HepG2 (cell line): ENCODE data around the gene NOS2. TPM values are rescaled to one million over a fixed set of nuclear protein-coding genes. Genes with fewer than 3 reads are reported as not detected.

Source experiments
- NRL ChIP-seq: sonication (generic); formaldehyde crosslinking; IDR thresholded peaks from 2 replicates; pipeline ENCODE4 v1.5.0; 2020; ENCODE audit warnings: missing genetic modification reagents, mild to moderate bottlenecking, moderate library complexity, borderline replicate concordance
- polyA plus RNA-seq, 8 experiments: library from polyadenylated mRNA; depleted of rRNA in 3 of 8; stranded (reverse) in 7 of 8; unstranded in 1 of 8; fragments of >200 nt; fragmentation: Illumina TruSeq in 4 of 8; extraction: Trizol in 4 of 8; gene quantifications; 2 replicates each; pipeline versions ENCODE4 v1.2.1 to v1.2.3, GENCODE V29; 2011 to 2016; ENCODE audit warnings: low read depth in 4 of 8, missing spikeins in 1 of 8, mixed read lengths in 1 of 8; ENCODE audit not compliant: insufficient read depth in 1 of 8
- total RNA-seq, 5 experiments: library from RNA; depleted of rRNA; stranded (reverse); fragments of >200 nt; fragmentation: Illumina TruSeq; extraction: Trizol; gene quantifications; 2 replicates each; pipeline ENCODE4 v1.2.3, GENCODE V29; 2016; ENCODE audit warnings: low read depth in 1 of 5
- TF ChIP-seq, protein P1 (sequence below): sonication (generic); formaldehyde crosslinking; conservative IDR thresholded peaks from 2 replicates; pipeline ENCODE4 v1.4.0; 2020; ENCODE audit warnings: missing genetic modification reagents
- TF ChIP-seq, protein P2 (sequence below): sonication (generic); formaldehyde crosslinking; IDR thresholded peaks from 2 replicates; pipeline ENCODE4 v1.4.0; 2020; ENCODE audit warnings: mild to moderate bottlenecking, missing genetic modification reagents, borderline replicate concordance
- TF ChIP-seq, protein P3 (sequence below): IDR thresholded peaks from 2 replicates; pipeline ENCODE4 v1.6.1; 2018; ENCODE audit warnings: missing genetic modification reagents, mild to moderate bottlenecking, missing compliant biosample characterization
- TF ChIP-seq, protein P4 (sequence below): sonication (generic); formaldehyde crosslinking; IDR thresholded peaks from one replicate; pipeline ENCODE4 v1.5.1; 2020; ENCODE audit warnings: mild to moderate bottlenecking, missing genetic modification reagents; ENCODE audit errors: not compliant biosample characterization

Gene NOS2
- total and polyA plus RNA-seq, 2 of the 13 experiments (the other 11 are each of a cell fraction or from before 2014, with no cell fraction given): 0.02 TPM; not detected in 1

DNA sequence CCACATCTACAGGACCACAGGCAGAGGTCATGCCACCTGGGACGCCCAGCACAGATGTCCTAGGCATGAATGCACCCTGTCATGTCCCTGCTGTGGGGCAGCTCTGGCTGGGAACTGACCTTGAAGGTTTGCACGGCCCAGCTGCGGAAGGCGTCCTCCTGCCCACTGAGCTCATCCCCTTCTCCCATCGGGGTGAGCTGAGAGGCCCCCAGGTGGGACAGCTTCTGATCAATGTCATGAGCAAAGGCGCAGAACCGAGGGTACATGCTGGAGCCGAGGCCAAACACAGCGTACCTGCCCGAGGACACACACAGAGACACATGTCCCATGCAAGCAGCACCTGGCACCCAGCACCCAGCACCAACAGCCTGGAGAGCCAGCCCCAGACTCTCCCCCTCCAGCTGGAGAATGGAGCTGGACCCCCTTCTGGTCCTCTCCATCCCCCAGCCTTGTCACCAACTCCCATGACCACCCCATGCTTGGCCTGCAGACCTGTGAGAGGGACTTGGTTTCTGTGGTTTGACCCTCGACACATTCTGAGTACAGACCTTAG, 31.4 kb downstream of the NOS2 start (continued):
- TF ChIP-seq, protein P1, sequence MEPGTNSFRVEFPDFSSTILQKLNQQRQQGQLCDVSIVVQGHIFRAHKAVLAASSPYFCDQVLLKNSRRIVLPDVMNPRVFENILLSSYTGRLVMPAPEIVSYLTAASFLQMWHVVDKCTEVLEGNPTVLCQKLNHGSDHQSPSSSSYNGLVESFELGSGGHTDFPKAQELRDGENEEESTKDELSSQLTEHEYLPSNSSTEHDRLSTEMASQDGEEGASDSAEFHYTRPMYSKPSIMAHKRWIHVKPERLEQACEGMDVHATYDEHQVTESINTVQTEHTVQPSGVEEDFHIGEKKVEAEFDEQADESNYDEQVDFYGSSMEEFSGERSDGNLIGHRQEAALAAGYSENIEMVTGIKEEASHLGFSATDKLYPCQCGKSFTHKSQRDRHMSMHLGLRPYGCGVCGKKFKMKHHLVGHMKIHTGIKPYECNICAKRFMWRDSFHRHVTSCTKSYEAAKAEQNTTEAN (CRISPR knock-in tag): no peak
- TF ChIP-seq, protein P2, sequence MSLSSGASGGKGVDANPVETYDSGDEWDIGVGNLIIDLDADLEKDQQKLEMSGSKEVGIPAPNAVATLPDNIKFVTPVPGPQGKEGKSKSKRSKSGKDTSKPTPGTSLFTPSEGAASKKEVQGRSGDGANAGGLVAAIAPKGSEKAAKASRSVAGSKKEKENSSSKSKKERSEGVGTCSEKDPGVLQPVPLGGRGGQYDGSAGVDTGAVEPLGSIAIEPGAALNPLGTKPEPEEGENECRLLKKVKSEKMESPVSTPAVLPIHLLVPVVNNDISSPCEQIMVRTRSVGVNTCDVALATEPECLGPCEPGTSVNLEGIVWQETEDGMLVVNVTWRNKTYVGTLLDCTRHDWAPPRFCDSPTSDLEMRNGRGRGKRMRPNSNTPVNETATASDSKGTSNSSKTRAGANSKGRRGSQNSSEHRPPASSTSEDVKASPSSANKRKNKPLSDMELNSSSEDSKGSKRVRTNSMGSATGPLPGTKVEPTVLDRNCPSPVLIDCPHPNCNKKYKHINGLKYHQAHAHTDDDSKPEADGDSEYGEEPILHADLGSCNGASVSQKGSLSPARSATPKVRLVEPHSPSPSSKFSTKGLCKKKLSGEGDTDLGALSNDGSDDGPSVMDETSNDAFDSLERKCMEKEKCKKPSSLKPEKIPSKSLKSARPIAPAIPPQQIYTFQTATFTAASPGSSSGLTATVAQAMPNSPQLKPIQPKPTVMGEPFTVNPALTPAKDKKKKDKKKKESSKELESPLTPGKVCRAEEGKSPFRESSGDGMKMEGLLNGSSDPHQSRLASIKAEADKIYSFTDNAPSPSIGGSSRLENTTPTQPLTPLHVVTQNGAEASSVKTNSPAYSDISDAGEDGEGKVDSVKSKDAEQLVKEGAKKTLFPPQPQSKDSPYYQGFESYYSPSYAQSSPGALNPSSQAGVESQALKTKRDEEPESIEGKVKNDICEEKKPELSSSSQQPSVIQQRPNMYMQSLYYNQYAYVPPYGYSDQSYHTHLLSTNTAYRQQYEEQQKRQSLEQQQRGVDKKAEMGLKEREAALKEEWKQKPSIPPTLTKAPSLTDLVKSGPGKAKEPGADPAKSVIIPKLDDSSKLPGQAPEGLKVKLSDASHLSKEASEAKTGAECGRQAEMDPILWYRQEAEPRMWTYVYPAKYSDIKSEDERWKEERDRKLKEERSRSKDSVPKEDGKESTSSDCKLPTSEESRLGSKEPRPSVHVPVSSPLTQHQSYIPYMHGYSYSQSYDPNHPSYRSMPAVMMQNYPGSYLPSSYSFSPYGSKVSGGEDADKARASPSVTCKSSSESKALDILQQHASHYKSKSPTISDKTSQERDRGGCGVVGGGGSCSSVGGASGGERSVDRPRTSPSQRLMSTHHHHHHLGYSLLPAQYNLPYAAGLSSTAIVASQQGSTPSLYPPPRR (CRISPR knock-in tag): no peak
- TF ChIP-seq, protein P3, sequence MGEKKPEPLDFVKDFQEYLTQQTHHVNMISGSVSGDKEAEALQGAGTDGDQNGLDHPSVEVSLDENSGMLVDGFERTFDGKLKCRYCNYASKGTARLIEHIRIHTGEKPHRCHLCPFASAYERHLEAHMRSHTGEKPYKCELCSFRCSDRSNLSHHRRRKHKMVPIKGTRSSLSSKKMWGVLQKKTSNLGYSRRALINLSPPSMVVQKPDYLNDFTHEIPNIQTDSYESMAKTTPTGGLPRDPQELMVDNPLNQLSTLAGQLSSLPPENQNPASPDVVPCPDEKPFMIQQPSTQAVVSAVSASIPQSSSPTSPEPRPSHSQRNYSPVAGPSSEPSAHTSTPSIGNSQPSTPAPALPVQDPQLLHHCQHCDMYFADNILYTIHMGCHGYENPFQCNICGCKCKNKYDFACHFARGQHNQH: no peak
- TF ChIP-seq, protein P4, sequence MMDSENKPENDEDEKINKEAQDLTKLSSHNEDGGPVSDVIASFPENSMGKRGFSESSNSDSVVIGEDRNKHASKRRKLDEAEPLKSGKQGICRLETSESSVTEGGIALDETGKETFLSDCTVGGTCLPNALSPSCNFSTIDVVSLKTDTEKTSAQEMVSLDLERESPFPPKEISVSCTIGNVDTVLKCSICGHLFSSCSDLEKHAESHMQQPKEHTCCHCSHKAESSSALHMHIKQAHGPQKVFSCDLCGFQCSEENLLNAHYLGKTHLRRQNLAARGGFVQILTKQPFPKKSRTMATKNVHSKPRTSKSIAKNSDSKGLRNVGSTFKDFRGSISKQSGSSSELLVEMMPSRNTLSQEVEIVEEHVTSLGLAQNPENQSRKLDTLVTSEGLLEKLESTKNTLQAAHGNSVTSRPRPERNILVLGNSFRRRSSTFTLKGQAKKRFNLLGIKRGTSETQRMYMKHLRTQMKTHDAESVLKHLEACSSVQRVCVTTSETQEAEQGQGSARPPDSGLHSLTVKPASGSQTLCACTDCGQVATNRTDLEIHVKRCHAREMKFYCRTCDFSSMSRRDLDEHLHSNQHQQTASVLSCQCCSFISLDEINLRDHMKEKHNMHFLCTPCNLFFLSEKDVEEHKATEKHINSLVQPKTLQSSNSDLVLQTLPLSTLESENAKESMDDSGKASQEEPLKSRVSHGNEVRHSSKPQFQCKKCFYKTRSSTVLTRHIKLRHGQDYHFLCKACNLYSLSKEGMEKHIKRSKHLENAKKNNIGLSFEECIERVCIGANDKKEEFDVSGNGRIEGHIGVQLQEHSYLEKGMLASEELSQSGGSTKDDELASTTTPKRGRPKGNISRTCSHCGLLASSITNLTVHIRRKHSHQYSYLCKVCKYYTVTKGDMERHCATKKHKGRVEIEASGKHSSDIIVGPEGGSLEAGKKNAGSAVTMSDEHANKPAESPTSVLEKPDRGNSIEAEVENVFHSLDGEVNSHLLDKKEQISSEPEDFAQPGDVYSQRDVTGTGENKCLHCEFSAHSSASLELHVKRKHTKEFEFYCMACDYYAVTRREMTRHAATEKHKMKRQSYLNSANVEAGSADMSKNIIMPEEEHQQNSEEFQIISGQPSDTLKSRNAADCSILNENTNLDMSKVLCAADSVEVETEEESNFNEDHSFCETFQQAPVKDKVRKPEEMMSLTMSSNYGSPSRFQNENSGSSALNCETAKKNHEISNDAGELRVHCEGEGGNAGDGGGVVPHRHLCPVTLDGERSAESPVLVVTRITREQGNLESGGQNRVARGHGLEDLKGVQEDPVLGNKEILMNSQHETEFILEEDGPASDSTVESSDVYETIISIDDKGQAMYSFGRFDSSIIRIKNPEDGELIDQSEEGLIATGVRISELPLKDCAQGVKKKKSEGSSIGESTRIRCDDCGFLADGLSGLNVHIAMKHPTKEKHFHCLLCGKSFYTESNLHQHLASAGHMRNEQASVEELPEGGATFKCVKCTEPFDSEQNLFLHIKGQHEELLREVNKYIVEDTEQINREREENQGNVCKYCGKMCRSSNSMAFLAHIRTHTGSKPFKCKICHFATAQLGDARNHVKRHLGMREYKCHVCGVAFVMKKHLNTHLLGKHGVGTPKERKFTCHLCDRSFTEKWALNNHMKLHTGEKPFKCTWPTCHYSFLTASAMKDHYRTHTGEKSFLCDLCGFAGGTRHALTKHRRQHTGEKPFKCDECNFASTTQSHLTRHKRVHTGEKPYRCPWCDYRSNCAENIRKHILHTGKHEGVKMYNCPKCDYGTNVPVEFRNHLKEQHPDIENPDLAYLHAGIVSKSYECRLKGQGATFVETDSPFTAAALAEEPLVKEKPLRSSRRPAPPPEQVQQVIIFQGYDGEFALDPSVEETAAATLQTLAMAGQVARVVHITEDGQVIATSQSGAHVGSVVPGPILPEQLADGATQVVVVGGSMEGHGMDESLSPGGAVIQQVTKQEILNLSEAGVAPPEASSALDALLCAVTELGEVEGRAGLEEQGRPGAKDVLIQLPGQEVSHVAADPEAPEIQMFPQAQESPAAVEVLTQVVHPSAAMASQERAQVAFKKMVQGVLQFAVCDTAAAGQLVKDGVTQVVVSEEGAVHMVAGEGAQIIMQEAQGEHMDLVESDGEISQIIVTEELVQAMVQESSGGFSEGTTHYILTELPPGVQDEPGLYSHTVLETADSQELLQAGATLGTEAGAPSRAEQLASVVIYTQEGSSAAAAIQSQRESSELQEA (CRISPR knock-in tag): no peak
- TF ChIP-seq NRL (CRISPR knock-in tag): no peak
